Activated T-cell treated with anti-CD3 and anti-CD28 coated beads, Interleukin-2, amount 50 U/mL, for 1 hour (primary cell): ENCODE measurements around the gene DMC1.
"Not testable (repeated sequence)": the region's sequence is repeated elsewhere in the genome, so short reads cannot be mapped to it uniquely, and the experiment has no call there.

Experiments
- DNase-seq: peaks from one replicate; pipeline ENCODE4 v3.0.0-alpha.2; 2020

The DMC1 gene, protein sequence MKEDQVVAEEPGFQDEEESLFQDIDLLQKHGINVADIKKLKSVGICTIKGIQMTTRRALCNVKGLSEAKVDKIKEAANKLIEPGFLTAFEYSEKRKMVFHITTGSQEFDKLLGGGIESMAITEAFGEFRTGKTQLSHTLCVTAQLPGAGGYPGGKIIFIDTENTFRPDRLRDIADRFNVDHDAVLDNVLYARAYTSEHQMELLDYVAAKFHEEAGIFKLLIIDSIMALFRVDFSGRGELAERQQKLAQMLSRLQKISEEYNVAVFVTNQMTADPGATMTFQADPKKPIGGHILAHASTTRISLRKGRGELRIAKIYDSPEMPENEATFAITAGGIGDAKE

GRCh38 chr22:38569972-38570778 lies at the start of gene DMC1:
Gene DMC1 (minus strand): TSS chr22:38570183. CDS start chr22:38568256, 1,927 bp downstream.
- peak; percentile 94 for DNase-seq

- DNase-seq: no peak
These were observed 48.7 kb upstream of the DMC1 start for GRCh38 chr22:38618682-38619081.

- DNase-seq: no peak
These were observed 48.3 kb upstream of the DMC1 start for GRCh38 chr22:38618258-38618657.

DNA sequence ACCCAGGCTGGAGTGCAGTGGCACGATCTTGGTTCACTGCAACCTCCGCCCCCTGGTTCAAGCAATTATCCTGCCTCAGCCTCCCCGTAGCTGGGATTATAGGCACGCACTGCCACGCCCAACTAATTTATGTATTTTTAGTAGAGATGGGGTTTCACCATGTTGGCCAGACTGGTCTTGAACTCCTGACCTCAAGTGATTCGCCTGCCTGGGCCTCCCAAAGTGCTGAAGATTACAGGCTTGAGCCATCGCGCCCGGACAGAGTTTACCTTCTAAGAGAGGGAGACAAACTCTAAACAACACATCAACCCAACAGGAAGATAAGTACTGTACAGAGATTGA lies 45.1 kb upstream of the DMC1 start:
- DNase-seq: not testable (repeated sequence)

DNA sequence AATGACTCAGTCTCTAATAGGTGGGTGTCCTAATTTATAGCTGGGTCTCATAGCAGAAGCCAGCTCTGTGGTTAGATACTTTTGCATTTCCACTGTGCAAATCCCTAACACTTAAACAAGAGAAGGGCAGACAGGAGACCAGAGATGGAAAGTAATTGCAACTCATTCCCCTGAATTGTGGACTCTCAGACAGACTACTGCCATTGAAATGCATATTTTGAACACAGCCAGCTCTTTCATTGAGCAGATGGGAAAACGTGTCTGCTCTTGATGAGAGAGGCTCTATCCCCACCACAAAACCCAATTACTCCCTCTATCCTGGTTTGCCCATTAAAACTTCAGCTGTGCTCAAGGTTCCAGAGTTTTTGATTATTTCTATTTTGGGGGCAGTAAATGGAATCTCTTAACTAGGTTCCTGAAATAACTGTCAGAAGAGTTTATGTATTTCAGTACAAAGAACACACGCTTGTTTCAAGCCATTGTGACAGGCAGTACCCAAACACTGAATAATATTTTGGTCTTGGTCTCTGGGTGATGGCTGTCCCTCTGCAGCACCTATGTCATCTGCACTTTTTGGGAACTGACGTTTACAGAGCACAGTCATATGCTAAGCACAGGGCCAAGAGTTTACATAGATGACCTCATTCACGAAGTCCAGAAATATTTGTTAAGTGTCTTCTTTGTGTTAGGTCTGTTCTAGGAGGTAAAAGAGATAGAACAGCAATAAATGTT lies 44.5 kb upstream of the DMC1 start:
- no peak for DNase-seq

- DNase-seq: no peak
These were observed 43.6 kb upstream of the DMC1 start for GRCh38 chr22:38613588-38613987.

DNA sequence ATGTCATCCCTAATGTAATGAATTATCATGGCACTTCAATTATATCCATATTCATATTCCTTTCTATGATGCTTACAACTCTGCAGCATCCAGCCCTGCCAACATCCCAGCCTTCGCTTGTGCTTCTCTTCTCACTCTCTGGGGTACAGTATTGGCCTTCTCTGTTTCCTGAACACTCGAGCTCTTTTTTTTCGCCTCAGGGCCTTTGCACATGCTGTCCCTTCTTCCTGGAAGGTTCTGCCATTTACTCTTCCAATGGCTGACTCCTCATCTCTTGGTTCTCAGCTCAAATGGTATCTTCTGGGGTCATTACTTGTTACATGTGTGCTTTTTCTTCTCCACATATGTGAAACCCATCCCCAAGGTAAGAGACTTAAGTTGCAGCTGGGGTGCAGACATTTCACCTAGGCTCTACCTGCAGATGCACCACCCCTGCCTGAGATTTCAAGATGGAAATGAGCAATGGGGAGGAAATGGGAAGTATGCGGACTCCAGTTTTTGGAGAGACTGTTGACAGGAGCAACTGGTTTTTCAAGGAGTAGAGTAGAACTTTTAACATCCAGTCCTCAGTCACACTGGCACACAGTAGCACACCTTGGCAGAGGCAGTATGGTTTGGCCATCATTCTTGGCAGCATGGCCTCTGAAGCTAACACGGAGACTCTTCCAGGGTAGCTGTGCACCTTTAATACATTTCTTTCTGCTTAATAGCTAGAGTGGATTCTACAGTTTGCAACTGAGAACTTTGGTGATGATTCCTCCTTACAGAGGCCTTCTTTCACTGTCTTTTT lies 42.4 kb upstream of the DMC1 start:
- no peak for DNase-seq

DNA sequence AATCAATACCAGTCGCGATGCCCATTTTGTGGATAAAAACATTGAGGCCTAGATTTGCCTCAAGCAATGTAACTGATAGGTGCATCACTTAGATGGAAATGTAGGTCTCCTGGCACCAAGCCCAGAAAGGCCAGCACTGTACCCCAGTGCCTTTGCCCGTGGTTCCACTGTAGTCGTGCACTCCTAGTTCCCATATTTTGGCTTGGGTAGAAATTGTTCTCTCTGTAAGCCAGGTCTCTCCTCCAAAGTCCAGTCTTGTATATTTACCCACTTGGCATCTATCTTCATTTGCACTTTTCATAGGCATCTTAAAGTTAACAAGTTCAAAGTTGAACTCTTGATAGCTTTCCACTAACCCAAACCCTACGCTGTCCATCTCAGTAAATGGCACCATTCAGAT lies 41.6 kb upstream of the DMC1 start:
- DNase-seq: no peak

- DNase-seq: no peak
These were observed 40.3 kb upstream of the DMC1 start for GRCh38 chr22:38610234-38610633.

DNA sequence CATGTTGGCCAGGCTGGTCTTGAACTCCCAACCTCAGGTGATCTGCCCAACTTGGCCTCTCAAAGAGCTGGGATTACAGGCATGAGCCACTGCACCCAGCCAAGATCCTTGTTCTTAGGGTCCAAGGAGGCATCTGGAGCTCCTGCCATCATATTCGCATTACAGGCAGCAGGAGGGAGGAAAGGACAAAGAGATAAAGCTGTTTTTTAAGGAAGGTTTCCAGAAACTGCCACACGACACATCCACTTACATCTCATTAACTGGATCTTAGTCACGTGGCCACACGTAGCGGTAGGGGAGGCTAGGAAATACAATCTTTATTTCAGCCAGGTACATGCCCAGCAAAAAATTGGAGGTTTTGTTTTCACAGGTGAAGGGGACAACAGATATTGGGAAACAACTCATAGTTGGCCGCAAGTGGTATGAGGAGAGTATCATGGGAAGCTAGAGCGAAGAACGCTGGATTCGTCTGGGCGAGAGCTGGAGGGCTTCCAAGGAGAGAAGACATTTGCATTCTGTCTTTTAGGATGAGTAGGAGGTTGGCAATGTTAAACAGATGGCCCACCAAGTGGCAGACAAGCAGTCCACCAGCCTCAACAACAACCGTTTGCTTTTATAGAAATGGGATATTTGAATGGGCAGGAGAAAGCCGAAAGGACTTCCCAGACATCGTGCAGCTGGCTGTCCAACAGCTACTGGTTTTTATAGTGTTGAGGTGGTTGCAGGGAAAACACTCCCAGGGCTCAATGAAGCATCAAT lies 39.2 kb upstream of the DMC1 start:
- no peak for DNase-seq

DNA sequence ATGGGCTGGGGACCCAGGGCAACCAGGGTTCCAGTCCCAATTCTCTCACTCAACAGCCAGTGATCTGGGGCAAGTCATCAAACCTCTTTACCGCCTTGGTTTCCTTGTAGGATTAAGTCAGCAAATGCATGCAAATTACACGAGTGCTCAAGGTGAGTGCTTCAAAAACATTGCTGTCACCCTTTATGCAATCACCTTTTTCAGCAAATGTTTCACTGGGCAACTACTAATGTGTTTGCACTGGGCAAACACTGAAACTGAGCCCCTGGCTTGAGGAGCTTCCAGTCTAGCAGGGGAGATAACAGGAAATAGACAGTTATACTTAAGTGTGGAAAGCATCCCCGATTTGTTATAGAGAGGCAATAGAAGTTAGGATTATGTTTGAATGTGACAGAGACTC lies 37.7 kb upstream of the DMC1 start:
- no peak for DNase-seq

DNA sequence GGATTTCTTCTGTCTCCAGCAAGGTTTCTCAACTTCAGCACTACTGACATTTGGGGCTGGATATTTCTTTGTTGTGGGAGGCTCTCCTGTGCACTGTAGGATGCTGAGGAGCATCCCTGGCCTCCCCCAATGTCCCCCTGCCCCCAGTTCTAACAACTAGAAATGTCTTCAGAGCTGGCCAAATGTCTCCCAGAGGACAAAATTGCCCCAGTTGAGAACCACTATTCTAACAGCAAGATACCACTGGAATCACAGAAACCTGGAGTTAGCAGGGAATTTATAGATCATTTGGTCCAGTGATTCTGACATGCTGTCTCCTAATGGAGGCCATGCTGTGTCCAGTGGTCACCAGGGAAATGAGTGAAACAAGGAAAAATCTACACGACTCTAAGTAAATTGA lies 32.2 kb upstream of the DMC1 start:
- no peak for DNase-seq

- DNase-seq: no peak
These were observed 31.3 kb upstream of the DMC1 start for GRCh38 chr22:38601221-38601764.

- no peak for DNase-seq
These were observed 29.5 kb upstream of the DMC1 start for GRCh38 chr22:38599466-38599865.

DNA sequence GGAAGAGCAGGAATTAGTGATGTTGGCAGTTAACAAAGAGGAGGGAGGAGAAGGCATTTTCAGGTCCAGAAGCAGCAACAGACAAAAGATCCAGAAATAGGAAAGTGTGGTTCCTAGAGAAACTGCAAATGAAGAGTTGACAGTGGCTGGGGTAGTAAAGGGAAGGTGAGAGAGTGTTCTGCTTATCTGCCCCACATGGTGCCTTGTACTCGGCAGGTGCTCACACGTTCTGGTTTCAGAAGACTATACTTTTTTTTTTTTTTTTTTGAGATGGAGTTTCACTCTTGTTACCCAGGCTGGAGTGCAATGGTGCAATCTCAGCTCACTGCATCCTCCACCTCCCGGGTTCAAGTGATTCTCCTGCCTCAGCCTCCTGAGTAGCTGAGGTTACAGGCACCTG lies 12.9 kb upstream of the DMC1 start:
- not testable (repeated sequence) for DNase-seq

DNA sequence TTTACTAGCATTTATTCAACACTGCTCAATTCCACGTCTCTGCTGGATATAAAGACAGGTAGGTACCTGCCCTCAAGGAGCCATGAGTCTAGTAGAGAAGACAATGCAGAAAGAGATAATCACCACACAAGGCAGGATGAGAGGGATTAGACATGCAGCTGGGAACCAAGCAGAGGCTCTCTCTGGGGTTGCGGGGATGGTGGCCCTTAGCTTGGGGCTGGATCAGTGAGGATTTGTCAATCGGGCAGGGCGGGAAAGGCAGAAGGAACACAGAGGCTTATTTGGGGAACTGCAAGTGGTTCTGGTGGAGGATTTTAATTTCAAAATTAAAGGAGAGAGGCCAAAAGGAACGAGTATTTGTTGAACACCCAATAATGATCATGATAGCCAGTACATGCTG lies 8.5 kb upstream of the DMC1 start:
- no peak for DNase-seq

GRCh38 chr22:38572065-38572464 lies 2.1 kb upstream of the DMC1 start:
- DNase-seq: no peak

- peak; percentile 52 for DNase-seq
These were observed 889 bp upstream of the DMC1 start for GRCh38 chr22:38570779-38571364.

GRCh38 chr22:38569181-38569971 lies 607 bp downstream of the DMC1 start:
- no peak for DNase-seq

DNA sequence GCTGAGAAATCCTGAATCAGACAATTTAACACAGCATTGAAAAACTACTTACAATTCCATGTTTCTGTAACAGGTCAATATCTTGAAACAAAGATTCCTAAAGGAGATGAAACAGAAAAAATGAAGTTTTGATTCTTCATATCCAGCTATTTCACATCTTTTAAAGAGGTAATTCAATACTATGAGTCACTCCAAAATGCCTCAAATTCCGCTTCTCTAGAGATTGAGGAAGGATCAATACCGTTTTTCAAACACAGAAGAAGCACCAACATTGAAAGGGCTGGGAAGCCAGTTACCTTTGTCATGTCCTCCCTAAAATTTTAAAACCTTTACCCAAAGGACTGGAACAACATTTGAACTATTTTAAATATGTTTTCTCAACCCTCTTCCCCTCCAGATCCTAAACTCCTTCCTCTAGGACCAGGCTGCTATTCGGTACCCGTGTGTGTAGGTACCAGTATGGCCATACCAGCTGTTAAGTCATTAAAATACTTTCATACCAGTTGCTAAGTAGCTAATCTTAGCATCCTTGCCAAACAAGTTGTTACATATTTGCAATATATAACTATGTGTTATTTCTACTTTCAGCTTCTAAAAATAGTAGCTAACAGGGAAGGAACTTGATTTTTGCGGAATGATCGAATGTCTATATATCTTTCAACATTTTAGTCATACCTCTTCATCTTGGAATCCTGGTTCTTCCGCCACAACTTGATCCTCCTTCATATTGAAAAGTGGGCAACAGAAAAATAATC lies 2.3 kb downstream of the DMC1 start:
- no peak for DNase-seq
